Heart right ventricle (tissue), 16 donors: Measurements from ENCODE around the gene MAP7D1. TPM values are rescaled to one million over a fixed set of nuclear protein-coding genes. Genes with fewer than 3 reads are reported as not detected.

ENCODE experiments used
- ATAC-seq, 8 donors: fragments of 200-7000 bp; cut with Tn5 transposase; one replicate each; pipeline ENCODE4 v1.9.1; 2020; ENCODE audit warnings: mild to moderate bottlenecking in 8 of 8, moderate library complexity in 8 of 8, moderate number of reproducible peaks in 1 of 8
- DNase-seq, 2 donors: peaks; one replicate each; pipeline ENCODE4 v3.0.0-alpha.2; 2020
- H3K27ac ChIP-seq, 10 donors: fragments of 200-600 bp; sonication (generic) in 2 of 10; one replicate each; pipeline versions ENCODE4 v1.5.0 to v1.8.0; 2020 to 2022; ENCODE audit warnings: mild to moderate bottlenecking in 3 of 10
- H3K27me3 ChIP-seq, 7 donors: fragments of 200-600 bp; one replicate each; pipeline ENCODE4 v1.8.0; 2021 to 2022; ENCODE audit warnings: mild to moderate bottlenecking in 2 of 7
- H3K36me3 ChIP-seq, 9 donors: fragments of 200-600 bp; sonication (generic) in 1 of 9; one replicate each; pipeline versions ENCODE4 v1.5.0 to v1.8.0; 2020 to 2022; ENCODE audit warnings: mild to moderate bottlenecking in 2 of 9
- H3K4me1 ChIP-seq, 9 donors: fragments of 200-600 bp; sonication (generic) in 1 of 9; one replicate each; pipeline versions ENCODE4 v1.5.0 to v1.8.0; 2020 to 2022; ENCODE audit warnings: mild to moderate bottlenecking in 4 of 9
- H3K4me3 ChIP-seq, 10 donors: fragments of 200-600 bp; sonication (generic) in 2 of 10; one replicate each; pipeline versions ENCODE4 v1.5.0 to v1.8.0; 2020 to 2022; ENCODE audit warnings: mild to moderate bottlenecking in 7 of 10, moderate library complexity in 2 of 10
- H3K9me3 ChIP-seq, 11 donors: fragments of 200-600 bp in 10 of 11; sonication (generic) in 2 of 11; one replicate each; pipeline versions ENCODE4 v1.5.0 to v1.8.0; 2013 to 2022; ENCODE audit warnings: mild to moderate bottlenecking in 2 of 11, control low read depth in 1 of 11, moderate library complexity in 1 of 11
- CTCF ChIP-seq, 9 donors: fragments of 200-600 bp; sonication (generic) in 2 of 9; IDR thresholded peaks; one replicate each; pipeline versions ENCODE4 v1.5.0 to v1.8.0; 2021 to 2022; ENCODE audit warnings: antibody characterized with exemption in 9 of 9, mild to moderate bottlenecking in 5 of 9, moderate library complexity in 1 of 9
- whole genome bisulfite sequencing, 2 donors: extraction: QIAGEN DNeasy Blood & Tissue Kit; methylation state at CpG; one replicate each; pipeline ENCODE4 v1.1.7; 2013; ENCODE audit warnings: inconsistent platforms in 1 of 2; 5-methylcytosine and 5-hydroxymethylcytosine counted together
- intact Hi-C, 10 donors: fragments of 100-400 bp; cut with DNase I; formaldehyde crosslinking; loops; one replicate each; pipeline versions ENCODE4 v1.11.1 to v1.14.2; 2022
- polyA plus RNA-seq, 2 donors: library from polyadenylated mRNA; stranded (reverse); fragments of 200-250 nt; gene quantifications; one replicate each; pipeline ENCODE4 v1.2.3, GENCODE V29; 2013
- total RNA-seq, 10 donors: library from RNA; stranded (reverse); fragmentation: NEBNext Ultra II Directional in 3 of 10; extraction: Animal tissue kit (Norgen Biotek cat#: 25700) in 3 of 10; gene quantifications; one replicate each; pipeline versions ENCODE4 v1.2.1 to v1.2.4, GENCODE V29; 2021 to 2023
- donor health status: Arrhythmogenic right ventricular cardiomyopathy.
- donor health status: ischemic (EF 13 %, LVEDD 7.1; RV severe dilation, severe dysfunction).
- donor health status: healthy with polysubstance abuse.
- donor health status: DM: no; HTN: yes; CAD: no.
- donor health status: DM: no; HTN: no; CAD: no.
- donor health status: ischemic (EF 25% LVEDD 6.9; RV normal size, moderate dysfunction).
- donor health status: ischemic (EF 25% LVEDD 5.7; RV mildly dilated, moderate dysfunction).
- donor health status: healthy.
- donor health status: DM: yes; HTN: yes; CAD: no.
- donor health status: Ischemic cardiomyopathy.
- donor health status: ischemic (EF 35%, LVEDD 5.7; RV mildly dilated, moderate dysfunction).
- donor health status: nonischemic (EF 11% LVEDD 7.7; RV severe dilation, severe dysfunction).
- donor health status: DM: yes; HTN: yes; CAD: no.
- donor health status: PGD.
- donor health status: ischemic (EF 29% LVEDD 5.4; RV normal size, mild dysfunction).
- donor health status: nonischemic (EF 23%, LVEDD 6.1; RV moderate dilation, normal function).

Gene MAP7D1
- total and polyA plus RNA-seq, 12 donors: 176 to 364 (median 320) TPM

DNA sequence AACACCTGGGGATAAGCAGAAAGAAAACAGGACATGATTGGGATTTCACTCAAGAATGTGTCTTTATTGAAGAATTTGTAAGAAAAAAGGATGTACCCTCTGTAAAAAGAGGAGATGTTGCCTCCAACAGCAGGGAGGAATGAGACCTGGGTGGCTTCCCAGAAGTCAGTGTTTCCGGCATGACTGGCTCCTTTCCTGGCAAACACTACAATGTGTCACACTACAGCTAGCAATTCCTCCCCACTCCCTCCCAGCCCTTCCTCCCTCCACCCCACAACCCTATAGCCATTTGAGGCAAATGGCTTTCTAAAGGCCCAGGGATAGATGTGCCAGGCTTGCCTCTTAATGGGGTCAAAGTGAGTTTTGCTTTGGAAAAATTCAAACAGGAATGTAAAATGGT lies 19.4 kb upstream of the MAP7D1 start:
- Histone ChIP-seq H3K4me3 (no peak overlapping the region), H3K36me3 (peaks cover 0 to 51% (median 30%) of the 10 kb centered on the region in 9 donors), H3K9me3 (no peaks in the 10 kb centered on the region), H3K27me3 (no peaks in the 10 kb centered on the region), H3K27ac (peak overlapping the region in 9 of 10 donors; percentile 21 to 84 (median 67)), H3K4me1 (peaks cover 9 to 67% (median 51%) of the 10 kb centered on the region in 9 donors)
- peak in 7 of 8 donors; percentile 48 to 82 (median 76) for ATAC-seq
- no peak for TF ChIP-seq CTCF (IDR thresholded peaks at IDR 0.05)
- DNase-seq: peak in 1 of 2 donors; percentile 50
- WGBS, 2 donors: 30 to 31% methylated on average over 1 of the region's 1 CpG
- intact Hi-C loops: loop anchor here in 2 of 10 donors (5.0 to 10.0 kb wide), 2 partner anchors 39 to 278 kb away; no protein-coding TSS in a partner anchor

DNA sequence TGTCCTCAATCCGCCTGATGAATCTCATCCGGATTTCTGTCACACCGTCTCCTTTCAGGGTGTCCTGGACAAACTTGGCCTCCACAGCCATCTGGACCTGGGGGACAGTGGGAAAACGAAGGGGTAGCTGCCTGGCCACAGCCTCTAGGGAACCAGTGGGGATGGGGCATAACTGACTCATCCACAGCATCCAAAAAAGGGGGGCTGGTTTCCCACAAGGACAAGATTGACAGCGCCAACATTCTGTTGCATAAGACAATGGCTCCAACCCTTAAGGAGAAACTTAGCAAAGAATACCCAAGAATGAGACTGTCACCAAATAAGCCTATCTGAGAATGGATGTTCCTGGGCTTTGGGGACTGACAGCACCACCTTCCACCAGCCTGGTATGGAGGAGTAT lies 18.7 kb upstream of the MAP7D1 start:
- intact Hi-C loops: loop anchor here in 2 of 10 donors (5.0 to 10.0 kb wide), 2 partner anchors 40 to 278 kb away; no protein-coding TSS in a partner anchor
- no peak for DNase-seq

DNA sequence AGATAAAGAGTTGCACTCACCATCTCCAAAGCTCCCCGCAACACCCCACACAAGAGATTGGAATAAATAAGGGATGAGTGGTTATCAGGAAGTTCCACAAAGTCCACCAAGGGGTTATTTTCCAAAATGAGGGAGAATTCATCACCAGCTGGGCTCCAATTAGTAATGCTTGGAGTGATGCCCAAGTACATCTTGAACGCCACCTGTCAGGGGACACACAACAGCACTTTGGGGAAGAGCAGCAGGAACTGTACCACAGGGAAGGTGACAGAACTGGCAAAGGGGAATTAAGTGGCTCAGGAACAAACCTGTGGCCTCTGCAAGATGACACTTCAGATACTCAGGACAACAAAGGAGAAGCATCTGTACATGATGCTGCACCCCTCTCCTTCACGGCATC lies 18.2 kb upstream of the MAP7D1 start:
- Histone ChIP-seq H3K4me3 (no peak overlapping the region), H3K27me3 (no peaks in the 10 kb centered on the region), H3K4me1 (peaks cover 9 to 79% (median 62%) of the 10 kb centered on the region in 9 donors), H3K27ac (peak overlapping the region in 1 of 10 donors; percentile 80), H3K36me3 (peaks cover 0 to 51% (median 30%) of the 10 kb centered on the region in 9 donors), H3K9me3 (no peaks in the 10 kb centered on the region)
- no peak for ATAC-seq
- no peak for DNase-seq
- TF ChIP-seq CTCF (IDR thresholded peaks at IDR 0.05): no peak
- WGBS, 2 donors: 73 to 76% methylated on average over 3 of the region's 3 CpGs
- intact Hi-C loops: loop anchor here in 2 of 10 donors (5.0 to 10.0 kb wide), 2 partner anchors 40 to 277 kb away; no protein-coding TSS in a partner anchor

More for the DNA sequence above, 18.7 kb upstream of the MAP7D1 start:
- TF ChIP-seq CTCF (IDR thresholded peaks at IDR 0.05): no peak
- no peak for ATAC-seq
- Histone ChIP-seq H3K4me3 (no peak overlapping the region), H3K36me3 (peaks cover 0 to 51% (median 30%) of the 10 kb centered on the region in 9 donors), H3K27me3 (no peaks in the 10 kb centered on the region), H3K27ac (peak overlapping the region in 9 of 10 donors; percentile 21 to 84 (median 67)), H3K4me1 (peaks cover 9 to 73% (median 57%) of the 10 kb centered on the region in 9 donors), H3K9me3 (no peaks in the 10 kb centered on the region)
- WGBS, 2 donors: 72% methylated on average over 5 of the region's 5 CpGs

- H3K9me3 ChIP-seq: no peaks in the 10 kb centered on the region
- no peaks in the 10 kb centered on the region for H3K27me3 ChIP-seq
- H3K4me3 ChIP-seq: no peak overlapping the region
- no peak for TF ChIP-seq CTCF (IDR thresholded peaks at IDR 0.05)
- 50 to 60% methylated on average over 5 of the region's 5 CpGs for WGBS, 2 donors
- ATAC-seq (no peak), DNase-seq (no peak)
- peaks cover 0 to 51% (median 30%) of the 10 kb centered on the region in 9 donors for H3K36me3 ChIP-seq
- intact Hi-C loops: loop anchor here in 2 of 10 donors (5.0 to 10.0 kb wide), 2 partner anchors 42 to 275 kb away; no protein-coding TSS in a partner anchor
- peak overlapping the region in 3 of 10 donors; percentile 30 to 51 (median 49) for H3K27ac ChIP-seq
- H3K4me1 ChIP-seq: peaks cover 9 to 72% (median 59%) of the 10 kb centered on the region in 9 donors
Observed at GRCh38 chr1:36139521-36139920, 16.4 kb upstream of the MAP7D1 start.
